NB4 (cell line): ENCODE measurements around the gene CCDC91.
"Not testable (repeated sequence)": the region's sequence is repeated elsewhere in the genome, so short reads cannot be mapped to it uniquely, and the experiment has no call there.

Experiments used
- DNase-seq: peaks from one replicate; pipeline ENCODE4 v3.0.0; 2010; ENCODE audit warnings: low read depth
- H3K4me3 ChIP-seq: one replicate; pipeline ENCODE4 v1.5.1; 2011; ENCODE audit warnings: mild to moderate bottlenecking, low read depth, low read length, moderate library complexity
- CTCF ChIP-seq: IDR thresholded peaks from one replicate; pipeline ENCODE4 v1.5.1; 2012; ENCODE audit warnings: low read depth, low read length
- MYC ChIP-seq: IDR thresholded peaks from 2 replicates; pipeline ENCODE4 v1.6.1; 2011; ENCODE audit warnings: low read depth, low read length
- POLR2A ChIP-seq: IDR thresholded peaks from 2 replicates; pipeline ENCODE4 v1.6.1; 2011; ENCODE audit warnings: mild to moderate bottlenecking; ENCODE audit not compliant: insufficient read length; ENCODE audit errors: extremely low read depth
- TF ChIP-seq, protein P1 (sequence below): IDR thresholded peaks from 2 replicates; pipeline ENCODE4 v1.6.1; 2011; ENCODE audit warnings: low read depth, low read length

The CCDC91 gene

DNA sequence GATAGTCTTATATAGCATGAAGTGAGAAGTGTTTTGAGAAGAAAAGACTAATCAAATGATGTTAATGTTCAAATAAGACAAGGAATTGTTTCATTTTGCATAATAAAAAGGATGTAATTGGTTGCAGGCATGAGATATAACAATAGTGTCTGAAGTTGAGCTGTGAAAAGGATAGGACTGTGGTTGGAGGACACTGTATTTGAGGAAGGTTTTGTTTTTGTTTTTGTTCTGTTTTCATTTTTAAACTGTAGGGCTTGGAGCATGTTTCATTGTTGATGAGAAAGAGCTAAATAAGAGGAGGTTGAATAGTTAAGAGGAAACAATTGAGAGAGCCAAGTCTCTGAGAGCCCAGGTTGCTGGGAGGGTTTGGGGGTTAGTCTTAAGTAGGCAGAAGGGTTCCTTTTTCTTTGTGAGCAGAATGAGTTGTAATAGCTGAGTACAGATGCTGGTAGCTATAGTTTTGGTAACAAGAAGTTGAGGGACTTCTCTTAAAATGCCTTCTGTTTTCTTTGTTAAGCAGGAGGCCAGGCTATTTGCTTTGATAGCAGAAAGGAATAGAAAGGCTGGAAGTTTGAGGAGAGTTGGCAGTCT, 58.4 kb downstream of the CCDC91 start:
- TF ChIP-seq, protein P1, sequence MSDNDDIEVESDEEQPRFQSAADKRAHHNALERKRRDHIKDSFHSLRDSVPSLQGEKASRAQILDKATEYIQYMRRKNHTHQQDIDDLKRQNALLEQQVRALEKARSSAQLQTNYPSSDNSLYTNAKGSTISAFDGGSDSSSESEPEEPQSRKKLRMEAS = no peak
- TF ChIP-seq MYC = no peak
- TF ChIP-seq CTCF = no peak
- TF ChIP-seq POLR2A = no peak
- H3K4me3 ChIP-seq = no peak overlapping the region
- DNase-seq = no peak

- H3K4me3 ChIP-seq = no peak overlapping the region
- DNase-seq = no peak
- TF ChIP-seq POLR2A = no peak
These were observed 62.9 kb downstream of the CCDC91 start for GRCh38 chr12:28253161-28253641.

GRCh38 chr12:28257411-28257810, 67.2 kb downstream of the CCDC91 start:
- TF ChIP-seq MYC = no peak
- no peak for TF ChIP-seq POLR2A
- TF ChIP-seq, protein P1 = no peak
- no peak for TF ChIP-seq CTCF
- DNase-seq = no peak
- no peak overlapping the region for H3K4me3 ChIP-seq

DNA sequence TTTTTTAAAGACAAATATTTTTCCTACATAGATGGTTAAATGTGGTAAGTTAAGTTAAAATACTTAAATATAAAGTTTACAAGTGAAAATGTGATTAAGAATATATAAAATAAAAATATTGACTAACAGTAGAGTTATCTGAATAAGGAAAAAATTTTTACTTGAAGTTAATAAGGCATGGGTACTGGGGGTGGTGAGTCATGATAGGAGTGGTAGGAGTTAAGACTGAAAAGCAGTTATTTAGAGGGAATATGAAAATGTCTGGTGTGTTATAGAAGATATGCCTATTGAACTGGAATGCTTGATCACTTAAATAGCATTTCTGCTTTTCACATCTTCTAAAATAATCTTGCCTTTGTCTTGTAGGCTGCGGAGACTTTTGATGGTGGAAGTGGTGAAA, 68.7 kb downstream of the CCDC91 start:
- TF ChIP-seq POLR2A (no peak), MYC (no peak), CTCF (no peak)
- TF ChIP-seq, protein P1 = no peak
- no peak overlapping the region for H3K4me3 ChIP-seq
- no peak for DNase-seq

DNA sequence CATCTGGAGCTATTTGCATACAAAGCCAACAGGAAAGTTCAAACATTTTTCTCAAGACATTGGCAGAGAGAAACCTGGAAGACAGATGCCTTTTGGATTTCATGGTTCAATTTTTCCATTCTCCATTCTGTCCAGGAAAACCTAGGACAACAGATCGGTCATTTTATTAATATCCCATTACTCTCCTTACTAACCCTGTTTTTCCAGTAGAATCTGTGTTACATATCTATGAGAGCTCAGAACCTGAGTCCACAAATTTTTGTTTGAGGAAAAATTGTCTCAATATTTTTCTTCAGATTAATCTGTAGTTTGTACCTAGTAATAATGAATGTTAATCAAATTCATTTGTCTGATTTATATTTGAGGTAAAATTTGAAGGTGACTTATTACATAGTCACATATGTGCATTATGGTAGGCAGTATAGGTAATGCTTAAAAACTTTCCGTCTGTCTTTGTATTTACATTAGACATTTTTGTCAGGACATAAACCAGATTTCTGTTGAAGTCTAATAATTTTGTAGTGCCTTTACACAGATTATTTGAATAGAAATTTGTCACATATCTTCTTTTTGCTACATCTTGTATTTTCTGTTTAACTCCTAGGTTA, 75.3 kb downstream of the CCDC91 start:
- no peak for TF ChIP-seq CTCF
- TF ChIP-seq, protein P1 = no peak
- no peak for TF ChIP-seq POLR2A
- no peak for TF ChIP-seq MYC
- no peak for DNase-seq

GRCh38 chr12:28267920-28268607, 77.8 kb downstream of the CCDC91 start:
- H3K4me3 ChIP-seq, DNase-seq: not testable (repeated sequence)

More for the DNA sequence above, 75.3 kb downstream of the CCDC91 start:
- no peak overlapping the region for H3K4me3 ChIP-seq
